ENCODE results near the gene HFE.
"Not testable (repeated sequence)": the region's sequence is repeated elsewhere in the genome, so short reads cannot be mapped to it uniquely, and the experiment has no call there.

Gene HFE

DNA sequence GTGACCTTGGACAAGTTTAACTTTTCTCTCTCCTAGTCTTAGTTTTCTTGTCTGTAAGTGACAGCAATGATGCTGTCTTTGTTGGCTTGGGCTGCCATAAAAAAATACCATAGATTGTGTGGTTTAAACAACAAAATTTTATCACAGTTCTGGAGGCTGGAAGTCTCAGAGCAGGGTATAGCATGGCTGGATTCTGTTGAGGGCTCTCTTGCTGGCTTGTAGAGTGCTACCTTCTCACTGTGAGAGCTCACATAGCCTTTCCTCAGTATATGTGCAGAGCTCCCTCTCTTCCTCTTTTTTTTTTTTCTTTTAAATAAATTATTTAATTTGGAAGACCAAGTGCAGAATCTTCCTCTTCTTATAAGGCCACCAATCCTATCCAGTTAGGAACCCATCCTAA, 26.3 kb downstream of the HFE start:
- DNase-seq, result no peak

DNA sequence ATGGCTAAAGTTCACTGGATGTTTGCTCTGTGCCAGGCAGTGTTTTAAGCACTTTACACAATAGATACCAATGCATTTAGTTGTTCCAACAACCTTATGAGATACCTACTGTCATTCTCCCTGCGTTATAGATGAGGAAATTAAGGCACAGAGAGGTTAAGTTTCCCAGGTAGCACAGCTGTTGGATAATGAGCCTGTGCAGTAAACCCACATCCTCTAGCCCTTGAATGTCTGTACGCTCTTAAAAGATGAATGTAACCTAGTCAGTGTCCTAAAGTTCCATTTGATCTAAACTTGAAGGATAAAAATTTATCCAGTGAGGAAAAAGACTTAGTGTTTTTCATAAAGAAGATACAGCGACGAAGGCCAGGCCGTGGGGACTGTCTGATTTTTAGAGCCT, 28.0 kb downstream of the HFE start:
- DNase-seq, result no peak

- DNase-seq, result no peak
These were observed 29.0 kb downstream of the HFE start for GRCh38 chr6:26116267-26116666.

- DNase-seq, result no peak
These were observed 31.8 kb downstream of the HFE start for GRCh38 chr6:26118999-26119398.

DNA sequence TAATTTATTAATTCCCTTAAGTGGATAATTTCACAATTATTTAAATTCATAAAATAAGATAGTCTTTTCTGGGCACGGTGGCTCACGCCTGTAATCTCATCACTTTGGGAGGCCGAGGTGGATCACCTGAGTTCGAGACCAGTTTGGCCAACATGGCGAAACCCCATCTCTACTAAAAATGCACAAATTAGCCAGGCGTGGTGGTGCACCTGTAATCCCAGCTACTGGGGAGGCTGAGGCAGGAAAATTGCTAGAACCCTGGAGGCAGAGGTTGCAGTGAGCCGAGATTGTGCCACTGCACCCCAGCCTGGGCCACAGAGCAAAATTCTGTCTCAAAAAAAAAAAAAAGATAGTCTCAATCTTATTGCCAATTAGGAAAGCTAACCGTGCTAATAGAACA, 32.9 kb downstream of the HFE start:
- not testable (repeated sequence) for DNase-seq

- no peak for DNase-seq
These were observed 33.5 kb downstream of the HFE start for GRCh38 chr6:26120807-26121140.

- no peak for DNase-seq
These were observed 34.1 kb downstream of the HFE start for GRCh38 chr6:26121141-26122004.

DNA sequence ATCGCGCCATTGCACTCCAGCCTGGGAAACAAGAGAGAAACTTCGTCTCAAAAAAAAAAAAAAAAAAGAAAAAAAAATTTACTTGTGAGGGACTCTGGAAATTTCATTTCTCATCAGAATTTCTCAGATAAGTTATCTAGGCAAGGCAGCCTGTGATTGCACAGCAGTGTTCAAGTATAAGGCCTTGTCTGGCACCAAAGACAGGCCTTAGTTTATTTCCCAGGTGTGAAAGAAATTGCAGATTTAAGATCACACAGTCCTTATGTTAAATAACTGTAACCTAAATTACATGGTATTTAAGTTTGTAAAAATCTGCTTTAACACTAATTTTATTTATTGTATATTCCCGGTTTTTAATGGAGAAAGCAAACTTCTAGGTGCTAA, 34.8 kb downstream of the HFE start:
- DNase-seq, result no peak

DNA sequence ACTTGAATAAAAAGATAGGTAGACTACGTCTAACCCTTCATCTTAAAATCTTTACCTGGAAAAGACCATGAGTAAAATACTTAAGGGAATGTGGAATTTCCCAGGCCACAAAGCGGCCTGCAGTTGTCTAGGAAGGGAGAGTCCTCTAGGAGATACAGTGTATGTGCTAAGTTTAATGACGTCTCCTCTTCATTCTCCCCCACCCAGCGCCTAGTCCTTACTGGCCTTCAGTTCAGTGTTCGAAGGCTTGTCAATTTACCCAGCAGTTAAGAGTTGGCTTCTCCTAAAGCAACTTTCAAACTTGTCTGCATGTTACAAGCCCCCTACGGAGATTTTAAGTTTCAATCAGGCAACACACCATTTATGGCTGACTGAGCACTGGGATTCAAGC, 35.2 kb downstream of the HFE start:
- DNase-seq, result no peak

DNA sequence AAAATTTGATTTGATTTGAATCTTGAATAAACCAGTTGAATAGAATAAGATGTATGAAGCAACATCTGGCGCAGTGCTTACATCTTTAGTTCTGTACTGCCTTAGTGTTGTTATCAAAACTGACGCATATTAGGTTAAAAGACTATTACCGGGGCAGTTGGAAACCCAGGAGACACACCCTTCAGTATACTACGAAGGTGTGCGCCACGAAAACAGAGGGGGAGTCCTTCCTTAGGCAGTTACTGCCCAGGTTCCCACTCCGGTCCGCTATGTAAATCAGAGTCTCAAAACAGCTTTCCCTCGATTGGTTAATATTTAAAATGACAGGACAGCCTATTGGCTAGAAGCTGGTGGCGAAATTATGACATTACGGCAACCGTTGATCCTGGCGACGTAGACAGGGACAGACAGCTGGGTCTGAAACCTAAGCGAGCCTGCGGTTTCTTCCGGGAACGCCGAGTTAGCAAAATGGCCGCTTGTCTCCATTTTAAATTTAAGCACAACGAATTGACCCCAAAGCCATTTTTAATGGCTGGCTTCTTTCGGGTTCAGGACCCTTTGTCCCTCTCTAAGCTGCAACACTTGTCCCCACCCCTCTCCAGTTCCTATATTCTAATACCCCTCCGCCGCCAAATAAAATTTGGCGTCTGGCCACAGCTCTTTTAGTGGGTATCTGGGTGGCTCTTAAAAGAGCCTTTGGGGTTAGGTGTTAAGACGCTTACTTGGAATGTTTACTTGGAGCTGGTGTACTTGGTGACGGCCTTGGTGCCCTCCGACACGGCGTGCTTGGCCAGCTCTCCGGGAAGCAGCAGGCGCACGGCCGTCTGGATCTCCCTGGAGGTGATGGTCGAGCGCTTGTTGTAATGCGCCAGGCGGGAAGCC, 35.8 kb downstream of the HFE start:
- peak; percentile 100 for DNase-seq

GRCh38 chr6:26123675-26123946, 36.4 kb downstream of the HFE start:
- no peak for DNase-seq

DNA sequence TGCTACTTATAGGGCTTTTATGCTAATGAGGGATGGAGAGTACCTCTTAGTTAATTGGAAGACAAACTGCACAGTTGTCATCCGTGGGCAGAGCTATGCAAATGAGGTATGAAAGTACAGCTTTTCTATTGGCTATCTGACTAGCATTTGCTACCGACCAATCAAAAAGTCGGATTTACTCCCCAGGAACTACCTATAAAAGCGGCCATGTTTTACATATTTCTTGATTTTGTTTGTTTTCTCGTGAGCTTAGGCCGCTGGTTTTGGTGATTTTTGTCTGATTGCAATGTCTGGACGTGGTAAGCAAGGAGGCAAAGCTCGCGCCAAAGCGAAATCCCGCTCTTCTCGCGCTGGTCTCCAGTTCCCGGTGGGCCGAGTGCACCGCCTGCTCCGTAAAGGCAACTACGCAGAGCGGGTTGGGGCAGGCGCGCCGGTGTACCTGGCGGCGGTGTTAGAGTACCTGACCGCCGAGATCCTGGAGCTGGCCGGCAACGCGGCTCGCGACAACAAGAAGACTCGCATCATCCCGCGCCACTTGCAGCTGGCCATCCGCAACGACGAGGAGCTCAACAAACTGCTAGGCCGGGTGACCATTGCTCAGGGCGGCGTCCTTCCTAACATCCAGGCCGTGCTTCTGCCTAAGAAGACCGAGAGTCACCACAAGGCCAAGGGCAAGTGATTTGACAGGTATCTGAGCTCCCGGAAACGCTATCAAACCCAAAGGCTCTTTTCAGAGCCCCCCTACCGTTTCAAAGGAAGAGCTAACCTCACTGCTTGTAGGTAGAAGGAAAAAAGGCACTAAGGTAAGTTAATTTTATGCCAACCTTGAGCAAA, 36.9 kb downstream of the HFE start:
- DNase-seq, result peak; percentile 98

GRCh38 chr6:26124781-26125685, 37.8 kb downstream of the HFE start:
- no peak for DNase-seq

GRCh38 chr6:26126394-26127235, 39.4 kb downstream of the HFE start:
- no peak for DNase-seq

DNA sequence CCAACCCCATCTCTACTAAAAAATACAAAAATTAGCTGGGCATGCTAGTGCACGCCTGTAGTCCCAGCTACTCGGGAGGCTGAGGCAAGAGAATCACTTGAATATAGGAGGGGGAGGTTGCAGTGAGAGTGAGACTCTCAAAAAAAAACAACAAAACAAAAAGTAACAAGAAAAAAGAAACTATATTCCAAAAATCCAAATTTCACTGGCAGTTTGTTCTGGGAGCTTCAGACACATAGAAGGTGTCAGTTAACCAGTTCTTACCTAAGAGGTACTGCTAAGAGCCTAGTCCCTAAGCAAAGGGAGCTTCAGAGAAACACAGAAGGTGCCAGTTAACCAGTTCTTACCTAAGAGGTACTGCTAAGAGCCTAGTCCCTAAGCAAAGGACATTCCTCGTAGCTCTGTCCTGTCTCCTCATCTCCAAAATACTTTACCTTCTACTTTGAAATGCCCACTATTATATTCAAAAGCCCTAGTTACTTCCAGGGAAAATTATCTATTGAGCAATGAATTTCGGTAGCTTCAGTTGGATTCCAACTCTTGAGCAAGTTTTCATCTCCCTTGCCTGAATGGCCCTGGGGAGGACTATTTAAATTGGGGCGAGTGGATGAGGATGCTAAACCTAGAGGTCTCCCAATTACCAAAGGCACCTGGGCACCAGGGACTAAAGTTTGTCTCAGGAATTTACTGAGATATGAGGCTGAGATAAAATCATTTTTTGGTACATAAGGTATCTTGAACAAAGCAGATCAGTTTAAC, 41.0 kb downstream of the HFE start:
- DNase-seq, result no peak

- no peak for DNase-seq
These were observed 42.4 kb downstream of the HFE start for GRCh38 chr6:26129656-26130055.

- DNase-seq, result no peak
These were observed 43.5 kb downstream of the HFE start for GRCh38 chr6:26130581-26131249.

GRCh38 chr6:26131618-26132017, 44.4 kb downstream of the HFE start:
- no peak for DNase-seq

GRCh38 chr6:26133730-26134129, 46.5 kb downstream of the HFE start:
- DNase-seq, result no peak

DNA sequence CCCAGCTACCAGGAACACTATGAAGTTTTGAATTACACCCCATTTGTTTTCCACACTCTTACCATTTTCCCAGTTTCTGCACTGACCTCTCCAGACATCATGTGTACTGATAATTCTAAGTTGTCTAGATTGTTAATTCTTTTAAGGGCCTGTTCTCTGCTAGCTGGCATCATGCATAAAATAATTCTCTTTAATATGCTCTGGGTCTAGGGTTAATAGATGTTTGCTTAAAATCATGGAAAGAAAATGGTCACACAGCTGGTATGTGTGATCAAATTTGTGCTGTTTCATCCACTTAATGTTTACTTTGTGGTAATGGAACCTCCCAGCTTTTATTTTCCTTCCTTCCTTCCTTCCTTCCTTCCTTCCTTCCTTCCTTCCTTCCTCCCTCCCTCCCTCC, 49.1 kb downstream of the HFE start:
- no peak for DNase-seq

All from CD4-positive, alpha-beta T cell treated with Interleukin-4 for 4 hours (primary cell).